Pancreas (tissue), 10 donors: Measurements from ENCODE around the gene UCK1. TPM values are rescaled to one million over a fixed set of nuclear protein-coding genes. Genes with fewer than 3 reads are reported as not detected.
A peak's percentile ranks its signal among the peaks of the same experiment; 100 is the strongest.

Source experiments
- ATAC-seq, 4 donors: fragments of 200-7000 bp; cut with Tn5 transposase; one replicate each; pipeline versions ENCODE4 v1.8.0 to v1.9.1; 2020; ENCODE audit warnings: mild to moderate bottlenecking in 4 of 4, moderate library complexity in 4 of 4
- DNase-seq, 6 donors: peaks; one replicate each; pipeline ENCODE4 v3.0.0-alpha.2; 2020
- FAIRE-seq: peaks from 2 replicates; lab custom pipeline; 2012; peaks lifted over from hg19 to GRCh38; lab: Jason Lieb, UNC
- H3K27ac ChIP-seq, 4 donors: fragments of 200-600 bp; sonication (generic); 1 replicate in 3 of 4; 2 replicates in 1 of 4; pipeline versions ENCODE4 v1.5.0 to v1.8.0; 2020
- H3K27me3 ChIP-seq, 4 donors: fragments of 200-600 bp; one replicate each; pipeline ENCODE4 v1.8.0; 2021
- H3K36me3 ChIP-seq, 3 donors: fragments of 200-600 bp; sonication (generic) in 1 of 3; one replicate each; pipeline versions ENCODE4 v1.5.0 to v1.8.0; 2020 to 2021
- H3K4me1 ChIP-seq, 3 donors: fragments of 200-600 bp; one replicate each; pipeline ENCODE4 v1.8.0; 2021
- H3K4me3 ChIP-seq, 4 donors: fragments of 200-600 bp; sonication (generic) in 2 of 4; one replicate each; pipeline versions ENCODE4 v1.5.0 to v1.8.0; 2020 to 2021
- H3K9me3 ChIP-seq, 4 donors: fragments of 200-600 bp; one replicate each; pipeline ENCODE4 v1.8.0; 2021
- WGBS, 2 donors: extraction: QIAGEN DNeasy Blood & Tissue Kit; methylation state at CpG; one replicate each; pipeline ENCODE4 v1.1.7; 2013; 5-methylcytosine and 5-hydroxymethylcytosine counted together
- intact Hi-C, 3 donors: fragments of 100-400 bp; cut with DNase I; formaldehyde crosslinking; loops; one replicate each; pipeline versions ENCODE4 v1.11.1 to v1.14.2; 2022
- polyA plus RNA-seq, 2 donors: library from polyadenylated mRNA; stranded (reverse); fragments of 200-250 nt; gene quantifications; one replicate each; pipeline ENCODE4 v1.2.3, GENCODE V29; 2013
- total RNA-seq, 6 donors: library from RNA; stranded (reverse); fragmentation: NEBNext Ultra II Directional in 4 of 6; extraction: Animal tissue kit (Norgen Biotek cat#: 25700) in 4 of 6; gene quantifications; one replicate each; pipeline versions ENCODE4 v1.2.1 to v1.2.4, GENCODE V29; 2021 to 2023
- TF ChIP-seq, protein P1 (sequence below), 4 donors: fragments of 200-600 bp; sonication (generic) in 3 of 4; IDR thresholded peaks; one replicate each; pipeline versions ENCODE4 v1.5.0 to v1.8.0; 2021; ENCODE audit warnings: antibody characterized with exemption in 4 of 4
- donor health status: healthy with polysubstance abuse.
- donor health status: DM: no; HTN: no; CAD: no; lungs with moderate emphysema.
- donor health status: DM: no; HTN: no; CAD: no.
- donor health status: control.
- donor health status: control.
- donor health status: Bipolar disorder and iron deficiency.
- donor health status: DM: yes; HTN: yes; CAD: no.
- donor health status: DM: no; HTN: no; CAD: no.
- donor health status: DM: no; HTN: no; CAD: no.
- donor health status: DM: yes; HTN: yes; CAD: no.

Gene UCK1
- total and polyA plus RNA-seq, 8 donors: 11.2 to 31.2 (median 18.2) TPM

DNA sequence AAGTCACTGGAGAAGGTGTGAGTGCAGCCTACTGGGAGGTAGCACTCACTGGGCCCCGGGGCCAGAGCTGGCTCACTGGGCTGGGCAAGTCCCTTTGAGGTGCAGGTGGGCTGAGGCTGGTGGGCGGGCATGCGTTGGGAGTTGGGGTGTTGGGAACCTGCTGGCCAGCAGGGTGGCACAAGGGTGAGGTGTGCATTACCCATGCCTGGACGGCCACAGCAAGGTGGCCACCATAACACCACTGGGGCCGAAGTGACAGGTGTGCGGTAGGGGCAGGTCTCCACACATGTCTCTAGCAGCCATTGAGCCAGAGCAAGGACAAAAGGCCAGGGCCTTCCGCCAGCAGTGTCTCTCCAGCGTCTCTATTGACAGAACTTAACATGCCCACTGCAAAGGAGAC lies 36.8 kb upstream of the UCK1 start:
- no peaks in the 10 kb centered on the region for H3K4me1 ChIP-seq
- TF ChIP-seq, protein P1, sequence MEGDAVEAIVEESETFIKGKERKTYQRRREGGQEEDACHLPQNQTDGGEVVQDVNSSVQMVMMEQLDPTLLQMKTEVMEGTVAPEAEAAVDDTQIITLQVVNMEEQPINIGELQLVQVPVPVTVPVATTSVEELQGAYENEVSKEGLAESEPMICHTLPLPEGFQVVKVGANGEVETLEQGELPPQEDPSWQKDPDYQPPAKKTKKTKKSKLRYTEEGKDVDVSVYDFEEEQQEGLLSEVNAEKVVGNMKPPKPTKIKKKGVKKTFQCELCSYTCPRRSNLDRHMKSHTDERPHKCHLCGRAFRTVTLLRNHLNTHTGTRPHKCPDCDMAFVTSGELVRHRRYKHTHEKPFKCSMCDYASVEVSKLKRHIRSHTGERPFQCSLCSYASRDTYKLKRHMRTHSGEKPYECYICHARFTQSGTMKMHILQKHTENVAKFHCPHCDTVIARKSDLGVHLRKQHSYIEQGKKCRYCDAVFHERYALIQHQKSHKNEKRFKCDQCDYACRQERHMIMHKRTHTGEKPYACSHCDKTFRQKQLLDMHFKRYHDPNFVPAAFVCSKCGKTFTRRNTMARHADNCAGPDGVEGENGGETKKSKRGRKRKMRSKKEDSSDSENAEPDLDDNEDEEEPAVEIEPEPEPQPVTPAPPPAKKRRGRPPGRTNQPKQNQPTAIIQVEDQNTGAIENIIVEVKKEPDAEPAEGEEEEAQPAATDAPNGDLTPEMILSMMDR (IDR thresholded peaks at IDR 0.05): no peak
- DNase-seq (no peak), ATAC-seq (no peak), FAIRE-seq (no peak)
- no peaks in the 10 kb centered on the region for H3K27me3 ChIP-seq
- H3K36me3 ChIP-seq: peaks cover 0 to 8% (median 0%) of the 10 kb centered on the region in 3 donors
- no peaks in the 10 kb centered on the region for H3K9me3 ChIP-seq
- no peak overlapping the region for H3K27ac ChIP-seq
- intact Hi-C loops: no loop called here
- WGBS, 2 donors: 96 to 99% methylated on average over 8 of the region's 8 CpGs
- no peak overlapping the region for H3K4me3 ChIP-seq

DNA sequence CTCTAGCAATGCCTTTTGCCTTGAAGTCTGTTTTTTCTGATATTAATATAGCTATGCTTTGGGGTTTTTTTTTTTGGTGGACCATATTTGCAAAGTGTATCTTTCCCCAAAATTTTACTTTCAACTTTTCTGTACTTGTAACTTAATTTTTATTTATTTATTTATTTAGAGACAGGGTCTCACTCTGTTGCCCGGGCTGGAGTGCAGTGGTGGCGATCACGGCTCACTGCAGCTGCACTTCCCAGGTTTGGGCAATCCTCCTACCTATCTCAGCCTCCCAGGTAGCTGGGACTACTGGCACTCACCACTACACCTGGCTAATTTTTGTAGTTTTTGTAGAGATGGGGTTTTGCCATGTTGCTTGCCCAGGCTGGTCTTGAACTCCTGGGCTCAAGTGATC lies 35.1 kb upstream of the UCK1 start:
- no peak overlapping the region for H3K4me3 ChIP-seq
- H3K27ac ChIP-seq: no peak overlapping the region
- no peak for ATAC-seq
- no peaks in the 10 kb centered on the region for H3K36me3 ChIP-seq
- H3K27me3 ChIP-seq: no peaks in the 10 kb centered on the region
- TF ChIP-seq, protein P1 (IDR thresholded peaks at IDR 0.05): no peak
- intact Hi-C loops: no loop called here
- no peak for FAIRE-seq
- no peaks in the 10 kb centered on the region for H3K4me1 ChIP-seq
- no peaks in the 10 kb centered on the region for H3K9me3 ChIP-seq
- 99 to 100% methylated on average over 3 of the region's 3 CpGs for WGBS, 2 donors
- no peak for DNase-seq

DNA sequence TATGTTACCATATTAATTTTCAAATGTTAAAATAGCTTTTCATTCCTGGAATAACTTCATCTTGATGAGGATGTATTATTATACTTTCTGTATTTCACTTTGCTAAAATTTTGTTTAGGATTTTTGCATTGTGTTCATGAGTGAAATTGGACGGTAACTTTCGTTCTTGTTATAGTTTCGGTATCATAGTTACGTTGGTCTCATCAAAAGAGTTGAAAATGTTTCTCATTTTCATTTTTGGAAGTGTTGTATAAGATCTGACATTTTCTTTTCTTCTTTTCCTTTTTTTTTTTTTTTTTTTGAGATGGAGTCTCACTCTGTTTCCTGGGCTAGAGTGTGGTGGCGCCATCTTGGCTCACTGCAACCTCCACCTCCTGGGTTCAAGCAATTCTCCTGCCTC lies 34.3 kb upstream of the UCK1 start:
- 95 to 97% methylated on average over 5 of the region's 5 CpGs for WGBS, 2 donors
- FAIRE-seq: no peak
- H3K4me3 ChIP-seq: no peak overlapping the region
- no peak overlapping the region for H3K27ac ChIP-seq
- no peak for DNase-seq
- H3K4me1 ChIP-seq: no peaks in the 10 kb centered on the region
- H3K27me3 ChIP-seq: no peaks in the 10 kb centered on the region
- H3K9me3 ChIP-seq: no peaks in the 10 kb centered on the region
- no peaks in the 10 kb centered on the region for H3K36me3 ChIP-seq
- no peak for ATAC-seq
- intact Hi-C loops: no loop called here
- TF ChIP-seq, protein P1 (IDR thresholded peaks at IDR 0.05): no peak

DNA sequence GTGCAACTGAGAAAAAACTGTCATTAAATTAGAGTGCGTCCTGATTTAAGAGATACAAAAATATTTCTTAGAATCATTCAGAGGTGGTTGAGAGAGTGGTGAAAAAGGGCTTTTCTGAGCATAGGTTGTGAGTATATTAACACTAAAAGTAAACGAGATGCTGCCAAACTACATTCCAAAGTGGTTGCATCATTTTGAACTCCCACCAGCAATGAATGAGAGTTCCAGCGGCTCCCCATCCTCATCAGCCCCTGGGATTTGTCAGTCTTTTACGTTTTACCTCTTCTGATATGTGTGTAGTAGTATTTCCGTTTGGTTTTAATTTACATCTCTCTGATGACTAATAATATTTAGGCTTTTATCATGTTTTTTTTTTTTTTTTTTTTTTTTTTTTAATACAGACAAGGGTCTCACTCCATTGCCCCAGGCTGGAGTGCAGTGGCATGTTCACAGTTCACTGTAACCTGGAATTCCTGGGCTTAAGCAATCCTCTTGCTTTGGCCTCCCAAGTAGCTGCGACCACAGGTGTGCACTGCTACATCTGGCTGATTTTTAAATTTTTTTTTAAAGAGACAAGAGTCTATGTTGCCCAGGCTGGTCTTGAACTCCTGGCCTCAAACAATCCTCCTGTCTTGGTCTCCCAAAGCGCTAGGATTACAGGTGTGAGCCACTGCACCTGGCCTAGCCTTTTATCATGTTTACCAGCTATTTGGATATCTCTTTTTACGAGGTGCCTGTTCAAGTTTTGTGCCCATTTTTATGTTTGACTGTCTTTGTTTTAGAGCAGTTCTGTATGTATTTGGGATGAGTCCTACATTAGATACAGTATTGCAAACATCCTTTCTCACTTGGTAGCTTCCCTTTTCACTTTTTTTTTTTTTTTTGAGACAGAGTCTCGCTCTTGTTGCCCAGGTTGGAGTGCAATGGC lies 31.2 kb upstream of the UCK1 start:
- DNase-seq (no peak), ATAC-seq (peak in 3 of 4 donors; percentile 12 to 64 (median 18)), FAIRE-seq (no peak)
- H3K4me1 ChIP-seq: no peaks in the 10 kb centered on the region
- TF ChIP-seq, protein P1 (IDR thresholded peaks at IDR 0.05): no peak
- no peak overlapping the region for H3K27ac ChIP-seq
- H3K9me3 ChIP-seq: no peaks in the 10 kb centered on the region
- no peaks in the 10 kb centered on the region for H3K36me3 ChIP-seq
- intact Hi-C loops: no loop called here
- H3K27me3 ChIP-seq: no peaks in the 10 kb centered on the region
- WGBS, 2 donors: 62% methylated on average over 9 of the region's 9 CpGs
- no peak overlapping the region for H3K4me3 ChIP-seq
